Amniotic stem cell (primary cell): ENCODE data around the gene SMPD1.

Source experiments
- DNase-seq: peaks from one replicate; lab custom pipeline; 2025; lab: John Stamatoyannopoulos, UW

The SMPD1 gene

DNA sequence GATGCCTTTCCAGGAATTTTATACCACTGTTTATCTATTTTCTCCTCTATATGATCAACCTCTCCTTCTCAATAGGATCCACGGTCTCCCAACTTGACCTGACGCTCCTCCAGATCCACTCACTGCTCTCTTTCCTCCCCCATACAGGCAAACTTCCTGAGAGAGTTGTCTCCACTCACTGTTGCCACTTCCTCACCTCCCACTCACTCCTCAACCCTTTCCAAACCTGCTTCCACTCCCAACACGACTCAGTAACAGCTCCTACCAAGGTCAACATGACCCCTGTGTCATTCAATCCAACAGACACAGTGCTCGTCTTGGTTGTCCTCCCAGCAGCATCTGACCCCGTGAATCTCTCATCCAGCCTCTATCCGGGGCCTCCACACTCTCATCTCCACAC lies 25.5 kb downstream of the SMPD1 start:
- DNase-seq, result no peak

DNA sequence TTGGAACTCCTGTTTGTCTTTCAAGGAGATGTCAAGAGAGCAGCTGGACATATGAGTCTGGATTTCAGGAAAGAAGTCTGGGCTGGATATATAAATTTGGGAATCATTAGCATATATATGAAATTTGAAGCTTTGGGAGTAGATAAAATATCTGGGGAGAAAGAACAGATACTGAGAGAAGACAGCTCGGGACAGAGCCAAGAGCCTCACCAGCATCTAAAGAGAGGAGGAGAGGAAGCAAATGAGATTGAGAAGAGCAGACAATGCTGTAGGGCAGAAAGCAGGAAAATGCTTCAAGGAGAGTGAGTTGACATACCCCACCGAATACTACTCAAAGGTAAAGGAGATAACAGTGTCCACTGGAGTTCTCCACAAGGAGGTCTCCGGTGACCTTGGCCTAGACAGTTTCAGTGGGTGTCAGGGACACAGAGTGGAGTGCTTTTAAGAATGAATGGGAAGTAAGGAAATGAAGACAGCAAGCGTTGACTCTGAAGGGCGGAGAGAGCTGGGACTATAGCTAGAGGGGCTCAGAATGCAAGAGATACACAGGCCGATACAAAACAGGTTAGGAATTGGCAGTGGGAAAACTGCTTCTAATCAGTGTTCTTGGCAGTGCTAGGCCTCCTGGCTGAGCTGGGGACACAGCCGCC lies 27.8 kb downstream of the SMPD1 start:
- no peak for DNase-seq

DNA sequence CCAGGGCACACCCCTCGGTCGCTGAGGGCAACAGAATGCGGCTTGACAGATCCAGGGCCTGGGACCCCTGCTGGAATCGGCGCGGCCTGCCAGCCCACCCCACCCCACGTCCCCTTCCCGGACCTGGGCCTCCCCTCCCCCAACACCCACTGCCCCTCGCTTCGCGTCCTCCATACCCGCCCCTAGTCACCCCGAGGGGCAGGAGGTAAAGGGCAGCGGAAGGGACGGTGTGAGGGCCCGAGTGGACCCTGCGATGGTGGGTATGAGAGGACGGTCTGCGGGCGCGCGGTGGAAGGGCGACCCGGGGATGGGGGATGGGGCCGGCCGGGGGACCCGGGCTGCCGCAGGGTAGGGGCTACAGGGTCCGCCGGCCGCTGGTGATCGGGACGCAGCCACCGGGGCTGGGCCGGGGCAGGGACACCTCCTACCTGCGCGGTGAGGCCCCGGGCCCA lies 28.3 kb downstream of the SMPD1 start:
- no peak for DNase-seq

GRCh38 chr11:6419009-6419631 lies 28.8 kb downstream of the SMPD1 start, which contains the start of gene APBB1:
Gene APBB1 (minus strand): TSS chr11:6419094. CDS start chr11:6411347, 7,747 bp downstream.
- peak; percentile 30 for DNase-seq

DNA sequence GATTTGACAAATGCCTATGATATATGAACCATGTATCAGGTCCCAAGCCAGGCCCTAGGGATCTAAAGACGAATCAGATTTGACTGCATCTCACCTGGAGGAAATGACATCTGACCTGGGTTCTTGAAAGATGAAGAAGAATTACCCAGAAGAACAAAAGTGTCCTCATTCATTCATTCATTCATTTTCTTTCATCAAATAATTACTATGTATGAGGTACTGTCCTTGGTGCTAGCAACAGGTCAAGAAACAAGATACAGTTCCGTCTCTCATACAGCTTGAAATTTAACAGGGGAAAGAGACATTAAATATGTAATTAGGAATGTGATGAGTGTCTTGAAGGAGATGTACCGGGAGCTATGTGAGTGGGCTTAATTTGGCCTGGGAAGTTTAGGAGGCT lies 30.4 kb downstream of the SMPD1 start:
- DNase-seq, result no peak

GRCh38 chr11:6427516-6427915 lies 37.2 kb downstream of the SMPD1 start:
- no peak for DNase-seq

DNA sequence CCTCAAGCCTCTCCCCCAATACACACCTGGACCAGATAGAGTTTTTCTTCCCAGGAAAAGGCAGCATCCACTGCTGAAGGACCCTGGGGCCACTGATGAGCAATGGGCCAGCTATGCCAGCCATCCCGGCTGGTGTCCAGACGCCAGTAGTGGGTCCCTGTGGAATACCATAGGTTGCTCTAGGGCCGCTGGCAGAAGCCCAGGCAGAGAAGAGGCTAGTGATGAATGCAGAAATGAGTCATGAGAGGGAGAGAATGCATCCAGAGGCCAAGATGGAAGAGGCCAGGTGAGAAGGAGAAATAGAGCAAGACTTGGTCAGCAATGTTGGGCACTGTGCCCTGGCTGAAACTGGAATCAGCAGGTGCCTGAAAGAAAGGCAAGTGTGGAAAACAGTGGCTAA lies 41.6 kb downstream of the SMPD1 start:
- peak; percentile 25 for DNase-seq

DNA sequence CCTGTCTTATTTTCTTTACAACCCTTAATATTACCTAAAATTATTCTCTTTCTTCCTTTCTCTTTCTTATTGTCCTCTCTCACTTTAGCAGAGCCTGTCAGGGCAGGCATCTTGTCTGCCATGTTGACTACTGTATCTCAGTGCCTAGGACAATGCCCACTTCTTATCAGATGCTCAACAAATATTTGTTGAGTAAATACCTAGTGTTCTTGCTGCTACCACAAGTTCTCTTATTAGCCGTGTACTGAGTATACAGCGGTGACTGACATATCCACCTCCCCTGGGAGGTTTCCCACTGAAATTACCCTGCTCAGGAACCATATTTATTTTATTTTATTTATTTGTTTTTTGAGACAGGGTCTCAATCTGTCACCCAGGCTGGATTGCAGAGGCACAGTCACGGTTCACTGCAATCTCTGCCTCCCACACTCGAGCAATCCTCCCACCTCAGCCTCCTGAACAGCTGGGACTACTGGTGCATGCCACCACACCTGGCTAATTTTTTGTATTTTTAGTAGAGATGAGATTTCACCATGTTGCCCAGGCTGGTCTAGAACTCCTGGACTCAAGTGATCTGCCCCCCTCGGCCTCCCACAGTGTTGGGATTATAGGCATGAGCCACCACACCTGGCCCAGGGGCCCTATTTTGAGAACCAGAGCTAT lies 43.9 kb downstream of the SMPD1 start:
- DNase-seq, result no peak

DNA sequence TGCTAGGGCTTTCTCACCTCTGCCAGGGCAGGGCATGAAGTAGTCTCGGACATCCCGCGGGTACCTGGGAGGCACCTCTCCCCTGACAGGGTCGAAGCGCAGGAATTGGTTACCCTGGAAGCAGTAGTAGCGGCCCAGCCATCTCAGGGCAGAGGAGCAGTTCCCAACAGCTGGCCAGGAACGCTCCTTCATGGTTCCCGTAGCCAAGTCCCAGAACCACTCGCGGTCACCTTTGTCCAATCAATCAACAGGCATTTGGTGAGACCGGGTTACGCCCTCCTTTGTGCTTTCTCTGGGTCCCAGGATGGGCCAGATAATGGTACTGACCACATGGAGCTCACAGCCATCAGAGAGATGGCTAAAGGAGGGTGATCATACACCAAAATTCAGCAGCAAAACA lies 47.1 kb downstream of the SMPD1 start:
- DNase-seq, result no peak

- DNase-seq, result no peak
Observed at GRCh38 chr11:6437993-6438392, 47.7 kb downstream of the SMPD1 start.

- no peak for DNase-seq
Observed at GRCh38 chr11:6438979-6439571, 48.8 kb downstream of the SMPD1 start.

DNA sequence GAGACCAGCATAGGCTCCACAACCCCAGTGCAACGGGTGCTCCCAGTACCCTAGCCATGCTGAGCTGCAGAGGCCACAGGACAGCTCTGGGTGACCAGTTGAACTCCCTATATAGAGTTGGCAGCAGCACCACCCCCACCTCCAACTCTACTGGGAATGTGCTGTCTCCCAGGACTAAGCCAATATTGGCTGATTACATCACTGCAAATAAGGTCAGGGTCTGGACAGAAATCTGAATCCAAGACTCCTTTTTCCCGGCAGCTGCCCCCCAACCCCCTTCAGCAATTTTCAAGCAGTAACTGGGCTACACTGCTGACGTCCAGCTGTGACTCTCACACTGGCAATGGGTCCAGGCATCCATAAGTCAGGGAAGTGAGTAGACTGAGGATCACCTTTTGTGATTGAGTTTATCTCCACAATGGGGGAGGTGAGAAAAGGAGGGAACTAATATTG lies 50.7 kb downstream of the SMPD1 start, which contains the start of gene HPX:
Gene HPX, minus strand, starts transcription at position 82 of the 453 bp plus-strand sequence. Its CDS starts 24 bp downstream, at position 58.
- DNase-seq, result no peak

DNA sequence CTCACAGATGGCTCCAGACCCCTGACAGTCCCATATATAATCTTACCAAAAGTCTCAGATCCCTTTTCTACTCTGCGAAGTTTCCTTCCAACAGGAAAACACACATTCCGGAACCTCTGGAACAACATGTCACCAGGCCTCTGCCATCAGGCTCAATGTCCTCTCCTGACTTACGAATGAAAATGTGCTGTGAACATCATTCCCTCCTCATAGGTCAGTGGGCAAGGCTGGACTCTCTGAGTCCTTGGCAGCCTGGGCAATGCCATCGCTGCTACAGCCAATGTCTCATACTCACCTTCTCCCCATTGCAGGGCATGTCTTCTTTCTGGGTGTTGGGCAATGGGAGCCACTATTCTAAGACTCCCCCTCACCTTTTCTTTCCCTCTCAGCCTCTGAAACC lies 52.2 kb downstream of the SMPD1 start:
- DNase-seq, result no peak

GRCh38 chr11:6443269-6444003 lies 53.2 kb downstream of the SMPD1 start:
- DNase-seq, result no peak
